ENCODE measurements around the gene VPS36.
"Not testable (repeated sequence)": the region's sequence is repeated elsewhere in the genome, so short reads cannot be mapped to it uniquely, and the experiment has no call there.

Gene VPS36

DNA sequence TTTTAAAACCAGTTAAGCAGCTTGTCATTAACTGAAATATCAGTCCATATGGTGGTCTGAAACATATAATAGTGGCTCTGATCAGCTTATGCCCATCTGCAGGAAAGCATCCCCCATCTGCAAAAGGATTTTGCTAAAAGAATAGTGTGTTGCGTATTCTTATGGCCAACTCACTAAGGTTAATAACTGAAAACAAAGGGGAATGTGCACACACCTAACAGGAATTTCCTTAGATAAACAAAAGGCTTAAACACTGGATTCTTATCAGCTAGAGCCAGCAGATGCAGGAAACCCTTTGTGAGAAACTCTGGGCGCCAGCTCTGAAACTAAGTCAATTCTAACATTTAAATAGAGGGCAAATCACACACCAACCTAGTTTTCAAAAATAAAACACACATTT is 22.1 kb downstream of the VPS36 start:
- no peak for DNase-seq

DNA sequence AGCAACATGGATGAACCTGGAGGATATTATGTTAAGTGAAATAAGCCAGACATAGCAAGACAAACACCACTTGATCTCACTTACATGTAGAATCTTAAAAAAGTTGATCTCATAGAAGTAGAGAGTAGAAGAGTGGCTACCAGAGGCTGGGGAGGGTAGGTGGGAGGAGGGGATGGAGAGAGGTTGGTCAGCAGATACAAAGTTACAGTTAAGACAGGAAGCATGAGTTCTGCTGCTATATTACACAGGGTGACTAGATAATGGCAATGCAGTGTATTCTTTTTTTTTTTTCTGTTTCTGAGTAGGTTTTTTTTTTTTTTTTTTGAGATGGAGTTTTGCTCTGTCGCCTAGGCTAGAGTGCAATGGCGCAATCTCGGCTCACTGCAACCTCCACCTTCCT is 29.2 kb downstream of the VPS36 start:
- no peak for DNase-seq

DNA sequence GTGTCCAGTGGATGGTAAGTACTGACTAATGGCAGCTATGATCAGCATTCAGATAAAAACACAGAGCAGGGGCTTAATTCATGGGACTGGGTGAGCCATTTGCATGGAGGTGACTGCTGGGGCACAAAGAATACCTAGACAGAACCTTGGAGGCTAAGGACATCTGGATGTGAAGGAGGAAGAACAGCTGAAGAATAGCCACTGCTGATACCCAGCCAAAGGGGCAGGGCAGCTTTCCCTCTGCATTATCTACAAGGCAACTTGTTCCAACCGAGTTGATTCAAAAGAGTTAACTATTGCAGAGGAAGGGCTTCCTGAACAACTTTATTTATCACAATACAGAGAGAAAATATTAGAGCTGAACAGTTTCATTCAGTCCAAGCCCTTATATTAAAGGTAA is 31.4 kb downstream of the VPS36 start:
- no peak for DNase-seq

DNA sequence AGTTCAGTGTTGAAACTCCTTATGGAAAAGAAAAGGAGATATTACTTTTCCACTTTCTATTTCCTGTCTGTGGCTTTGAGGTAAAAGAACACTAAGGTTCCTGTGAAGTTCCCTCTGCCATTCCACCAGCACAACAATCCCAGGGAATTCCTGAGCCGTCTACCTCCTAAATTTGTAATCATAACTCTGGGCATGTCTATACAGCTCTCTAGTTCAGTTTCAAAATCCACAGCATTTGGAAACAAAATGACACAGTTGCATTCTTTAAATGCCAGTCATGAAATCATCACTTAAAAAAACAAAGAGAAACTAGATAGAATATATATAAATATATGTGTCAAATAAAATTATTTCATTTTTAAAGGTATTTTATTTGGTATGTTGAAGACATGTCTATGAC is 35.5 kb downstream of the VPS36 start:
- DNase-seq = no peak

DNA sequence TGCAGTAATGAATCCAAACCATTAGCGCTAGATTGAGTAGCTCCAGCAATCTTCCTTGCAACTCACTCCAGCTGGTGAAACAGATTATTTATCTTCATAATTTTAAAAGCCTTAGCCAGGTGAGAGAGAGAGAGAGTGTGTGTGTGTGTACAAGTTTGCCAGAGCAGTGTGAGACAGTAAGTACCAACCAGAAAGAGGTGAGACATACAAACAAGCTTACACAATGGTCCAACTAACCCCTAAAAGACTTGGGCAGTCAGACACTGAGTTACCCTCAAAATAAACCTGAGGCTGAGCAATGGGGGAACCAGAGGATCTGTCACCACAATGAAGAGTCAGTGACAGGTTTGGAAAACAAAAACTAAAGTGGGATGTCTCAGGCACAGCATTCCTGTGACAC is 36.4 kb downstream of the VPS36 start:
- DNase-seq = no peak

DNA sequence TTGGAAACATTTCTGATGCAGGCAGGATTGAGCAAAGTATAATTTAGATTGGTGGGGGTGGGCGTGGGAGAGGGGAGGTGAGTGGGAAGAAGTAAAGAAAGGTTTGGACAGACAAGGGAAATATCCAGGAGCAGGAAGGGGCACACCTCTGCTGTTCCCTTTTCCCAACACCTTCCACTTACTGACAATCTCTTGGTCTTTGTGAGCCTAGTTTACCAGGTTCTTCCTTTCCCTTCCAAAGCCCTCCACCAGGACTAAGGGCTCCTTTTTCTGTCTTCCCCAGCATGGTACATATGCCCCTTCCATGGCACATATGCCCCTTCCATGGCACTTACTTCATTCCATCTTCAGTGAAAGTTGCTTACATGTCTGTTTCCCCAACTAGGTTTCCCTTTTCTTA is 38.3 kb downstream of the VPS36 start:
- DNase-seq = no peak

DNA sequence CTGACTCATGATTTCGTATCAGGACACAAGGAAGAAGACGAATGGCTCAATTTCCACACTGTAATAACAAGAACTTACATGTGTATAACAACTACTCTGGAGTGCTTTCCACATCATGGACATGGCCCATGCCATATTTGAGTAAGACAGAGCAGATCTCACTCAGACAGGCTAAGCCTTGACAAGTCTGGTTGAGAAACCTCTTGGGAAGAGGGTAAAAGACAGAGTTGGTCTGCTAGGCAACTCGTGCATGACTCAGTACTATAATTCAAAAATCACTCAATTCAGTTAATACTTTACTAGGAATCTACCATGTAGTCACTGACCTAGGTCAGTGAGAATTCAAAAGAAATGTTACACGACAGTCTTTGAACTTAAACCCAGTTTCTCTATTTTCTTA is 38.8 kb downstream of the VPS36 start:
- no peak for DNase-seq

DNA sequence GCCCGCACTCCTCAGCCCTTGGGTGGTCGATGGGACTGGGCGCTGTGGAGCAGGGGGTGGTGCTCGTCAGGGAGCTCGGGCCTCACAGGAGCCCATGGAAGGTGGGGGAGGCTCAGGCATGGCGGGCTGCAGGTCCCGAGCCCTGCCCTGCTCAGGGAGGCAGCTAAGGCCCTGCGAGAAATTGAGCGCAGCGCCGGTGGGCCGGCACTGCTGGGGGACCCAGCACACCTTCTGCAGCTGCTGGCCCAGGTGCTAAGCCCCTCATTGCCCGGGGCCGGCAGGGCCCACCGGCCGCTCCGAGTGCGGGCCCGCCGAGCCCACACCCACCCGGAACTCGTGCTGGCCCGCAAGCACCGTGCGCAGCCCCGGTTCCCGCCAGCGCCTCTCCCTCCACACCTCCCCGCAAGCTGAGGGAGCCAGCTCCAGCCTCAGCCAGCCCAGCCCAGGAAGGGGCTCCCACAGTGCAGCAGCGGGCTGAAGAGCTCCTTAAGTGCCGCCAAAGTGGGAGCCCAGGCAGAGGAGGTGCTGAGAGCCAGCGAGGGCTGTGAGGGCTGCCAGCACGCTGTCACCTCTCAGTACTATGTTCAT is 42.3 kb downstream of the VPS36 start:
- DNase-seq = not testable (repeated sequence)

DNA sequence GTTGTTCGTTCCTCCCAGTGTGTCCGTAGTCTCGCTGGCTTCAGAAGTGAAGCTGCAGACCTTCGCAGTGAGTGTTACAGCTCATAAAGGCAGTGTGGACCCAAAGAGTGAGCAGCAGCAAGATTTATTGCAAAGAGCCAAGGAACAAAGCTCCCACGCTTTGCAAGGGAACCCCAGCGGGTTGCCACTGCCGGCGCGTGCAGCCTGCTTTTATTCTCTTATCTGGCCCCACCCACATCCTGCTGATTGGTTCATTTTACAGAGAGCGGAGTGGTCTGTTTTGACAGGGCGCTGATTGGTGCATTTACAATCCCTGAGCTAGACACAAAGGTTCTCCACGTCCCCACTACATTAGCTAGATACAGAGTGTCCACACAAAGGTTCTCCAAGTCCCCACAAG is 43.0 kb downstream of the VPS36 start:
- not testable (repeated sequence) for DNase-seq

DNA sequence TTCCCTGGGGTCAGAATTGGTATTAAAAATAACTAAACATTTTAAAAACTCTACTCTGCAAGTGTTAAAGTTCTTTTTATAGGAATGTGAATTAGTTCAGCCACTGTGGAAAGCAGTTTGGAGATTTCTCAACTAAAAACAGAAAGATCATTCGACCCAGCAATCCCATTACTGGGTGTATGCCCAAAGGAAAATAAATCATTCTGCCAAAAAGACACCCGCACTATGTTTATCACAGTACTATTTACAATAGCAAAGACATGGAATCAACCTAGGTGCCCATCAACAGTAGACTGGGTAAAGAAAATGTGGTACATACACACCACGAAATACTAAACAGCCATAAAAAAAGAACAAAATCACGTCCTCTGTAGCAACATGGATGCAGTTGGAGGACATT is 43.8 kb downstream of the VPS36 start:
- DNase-seq = no peak

- no peak for DNase-seq
Measured at GRCh38 chr13:52405767-52406494, 44.5 kb downstream of the VPS36 start, which contains the start of gene THSD1. TSS of gene THSD1 (minus strand) at chr13:52406172. CDS start at chr13:52402600, 3,572 bp downstream.

DNA sequence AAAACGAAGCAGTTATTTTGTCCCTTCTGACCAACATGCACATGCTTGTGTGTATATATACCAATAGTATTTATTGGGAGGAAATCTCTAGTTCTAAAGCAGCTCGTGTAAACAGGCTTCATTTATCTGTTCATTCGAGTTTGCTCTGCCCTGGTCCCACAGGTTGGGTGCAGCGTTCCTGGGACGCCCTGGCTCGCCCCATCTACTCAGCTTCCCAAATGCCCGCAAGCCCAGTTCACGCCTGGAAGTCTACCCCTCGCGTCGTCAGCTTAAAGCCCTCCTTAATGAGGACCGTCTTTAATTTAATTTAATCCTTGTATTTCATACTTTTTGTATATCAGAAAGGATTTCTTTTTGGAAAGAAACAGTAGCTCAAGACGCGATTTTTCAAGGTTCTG is 45.1 kb downstream of the VPS36 start:
- DNase-seq = no peak

DNA sequence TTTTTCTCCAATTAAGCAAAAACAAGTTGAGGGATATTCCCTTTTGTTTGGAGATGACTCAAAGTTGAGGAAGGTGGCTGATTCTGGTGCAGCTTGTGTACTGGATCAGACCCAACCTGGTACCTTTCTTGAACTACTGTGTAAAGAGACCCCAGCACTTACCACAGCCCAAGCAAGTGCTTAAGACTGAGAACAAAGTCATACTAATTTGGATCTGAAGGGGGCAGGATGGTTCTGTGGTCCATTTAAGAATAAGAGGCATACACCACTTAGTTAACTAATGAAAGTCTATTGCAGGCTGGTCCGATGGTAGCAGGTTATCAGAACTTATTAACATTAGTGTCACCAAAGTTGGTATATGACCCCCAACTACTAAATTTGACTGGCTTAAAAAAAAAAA is 50.7 kb downstream of the VPS36 start:
- DNase-seq = no peak

GRCh38 chr13:52399046-52399445 is 51.4 kb downstream of the VPS36 start:
- no peak for DNase-seq

- DNase-seq = no peak
Measured at GRCh38 chr13:52395704-52396103, 54.7 kb downstream of the VPS36 start.

DNA sequence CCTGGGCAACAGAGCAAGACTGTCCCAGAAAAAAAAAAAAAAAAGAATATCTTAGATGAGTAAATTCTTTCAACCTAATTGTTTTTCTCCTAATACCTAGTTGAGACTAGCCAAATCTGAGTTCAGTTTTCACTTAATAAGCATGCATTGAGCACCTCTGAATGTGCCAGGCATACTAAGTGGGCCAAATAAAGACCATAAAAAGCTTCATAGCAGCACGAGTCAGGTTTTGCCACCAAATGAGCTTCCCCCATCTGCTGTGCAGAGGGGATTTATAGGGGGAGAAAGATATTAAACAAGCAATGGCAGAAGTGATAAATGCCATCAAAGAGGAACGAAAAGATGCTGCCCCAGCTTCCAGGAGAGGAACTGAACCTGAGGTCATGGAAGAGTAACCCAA is 55.8 kb downstream of the VPS36 start:
- DNase-seq = no peak

GRCh38 chr13:52393572-52394357 is 56.7 kb downstream of the VPS36 start:
- no peak for DNase-seq

GRCh38 chr13:52387721-52388120 is 62.7 kb downstream of the VPS36 start:
- no peak for DNase-seq

- no peak for DNase-seq
Measured at GRCh38 chr13:52385870-52386269, 64.6 kb downstream of the VPS36 start.

GRCh38 chr13:52383366-52383765 is 67.1 kb downstream of the VPS36 start:
- no peak for DNase-seq

DNA sequence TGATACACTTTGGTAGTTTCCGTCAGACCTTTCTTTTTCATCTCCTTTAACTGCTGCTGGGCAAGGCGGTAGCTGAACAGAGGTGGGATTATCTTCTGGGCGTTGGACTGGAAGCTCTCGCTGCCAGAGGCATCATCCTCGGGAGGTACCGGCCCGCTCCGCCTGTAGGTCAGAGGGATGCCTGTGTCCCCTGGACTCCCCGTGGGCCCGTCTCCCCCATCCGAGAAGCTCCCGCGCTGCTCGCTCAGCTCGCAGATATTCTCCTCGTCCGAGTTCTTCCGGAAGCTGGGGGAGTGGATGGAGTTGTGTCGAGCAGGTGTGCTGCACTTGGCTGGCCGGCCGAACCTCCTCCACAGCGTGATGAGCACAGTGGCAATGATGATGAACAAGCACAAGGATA is 72.1 kb downstream of the VPS36 start:
- no peak for DNase-seq

DNA sequence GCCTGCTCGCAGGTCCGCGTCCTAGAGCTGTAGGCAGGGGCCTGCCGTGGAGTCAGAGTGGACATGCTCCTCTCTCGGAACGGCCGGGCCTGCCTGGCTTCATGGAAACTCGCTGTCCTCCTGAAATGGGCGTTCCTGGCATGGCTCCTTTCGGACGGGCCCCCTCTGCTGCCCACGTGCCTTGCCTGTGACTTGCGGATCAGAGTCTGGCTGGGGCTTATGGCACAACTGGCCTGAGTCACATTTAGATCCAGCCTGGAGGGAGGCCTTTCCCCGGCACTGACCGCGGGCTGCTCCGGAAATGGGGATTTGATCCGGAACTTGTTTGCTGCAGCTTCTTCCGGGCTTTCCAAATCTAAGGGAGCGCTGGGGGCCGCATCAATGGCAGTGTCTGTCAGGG is 72.5 kb downstream of the VPS36 start:
- DNase-seq = no peak

DNA sequence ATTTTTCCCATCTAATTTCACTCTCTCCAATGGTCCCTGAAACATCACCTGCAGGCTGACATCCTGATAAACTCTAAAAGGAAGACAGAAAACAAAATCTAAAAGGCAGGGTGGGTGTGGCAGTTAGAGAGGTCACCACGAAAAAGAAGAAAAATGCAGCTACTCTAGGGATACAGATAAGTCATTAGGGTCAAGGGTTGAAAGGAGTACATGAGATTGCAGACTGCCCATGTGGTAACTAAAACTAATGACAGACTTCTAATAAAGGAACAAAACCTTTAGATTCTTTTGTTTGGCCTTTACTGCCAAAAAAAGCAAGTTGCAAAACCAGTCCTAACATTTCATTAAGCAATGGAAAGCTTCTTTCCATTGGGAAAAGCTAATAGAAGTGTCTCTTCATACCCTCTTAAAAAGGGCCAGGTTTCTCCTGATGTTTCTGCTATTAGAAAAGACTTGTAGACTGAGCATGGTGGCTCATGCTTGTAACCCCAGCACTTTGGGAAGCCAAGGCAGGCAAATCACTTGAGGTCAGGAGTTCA is 75.5 kb downstream of the VPS36 start:
- DNase-seq = no peak

- no peak for DNase-seq
Measured at GRCh38 chr13:52374389-52374788, 76.0 kb downstream of the VPS36 start.
